HEK293 (cell line): ENCODE measurements around the gene SRSF5.

ENCODE experiments used
- KLF16 ChIP-seq: fragments of 450-650 bp; formaldehyde crosslinking; IDR thresholded peaks from 2 replicates; pipeline ENCODE4 v1.5.1; 2017; ENCODE audit warnings: missing biosample characterization, missing genetic modification characterization
- RBAK ChIP-seq: fragments of 450-650 bp; formaldehyde crosslinking; IDR thresholded peaks from 2 replicates; pipeline ENCODE4 v1.5.1; 2016; ENCODE audit warnings: missing biosample characterization, missing genetic modification characterization
- SCRT2 ChIP-seq: fragments of 450-650 bp; formaldehyde crosslinking; IDR thresholded peaks from 2 replicates; pipeline ENCODE4 v1.5.1; 2016; ENCODE audit warnings: missing biosample characterization, missing genetic modification characterization
- SETDB1 ChIP-seq: IDR thresholded peaks from one replicate; pipeline ENCODE4 v1.6.1; 2017; ENCODE audit warnings: mild to moderate bottlenecking, low read length, moderate library complexity, mixed read lengths; ENCODE audit not compliant: insufficient read length
- SP3 ChIP-seq: fragments of 450-650 bp; formaldehyde crosslinking; IDR thresholded peaks from 2 replicates; pipeline ENCODE4 v1.5.1; 2016; ENCODE audit warnings: missing biosample characterization, missing genetic modification characterization
- SP7 ChIP-seq: fragments of 450-650 bp; formaldehyde crosslinking; IDR thresholded peaks from 2 replicates; pipeline ENCODE4 v1.5.1; 2016; ENCODE audit warnings: missing biosample characterization, missing genetic modification characterization
- WT1 ChIP-seq: fragments of 450-650 bp; formaldehyde crosslinking; IDR thresholded peaks from 2 replicates; pipeline ENCODE4 v1.5.1; 2016; ENCODE audit warnings: missing biosample characterization, missing genetic modification characterization
- YY2 ChIP-seq: fragments of 450-650 bp; formaldehyde crosslinking; IDR thresholded peaks from 2 replicates; pipeline ENCODE4 v1.5.1; 2016; ENCODE audit warnings: missing biosample characterization, missing genetic modification characterization
- ZBTB8A ChIP-seq: fragments of 450-650 bp; formaldehyde crosslinking; IDR thresholded peaks from 2 replicates; pipeline ENCODE4 v1.5.1; 2016; ENCODE audit warnings: missing biosample characterization, missing genetic modification characterization
- ZFHX2 ChIP-seq: fragments of 450-650 bp; formaldehyde crosslinking; conservative IDR thresholded peaks from 2 replicates; pipeline ENCODE4 v1.5.1; 2016; ENCODE audit warnings: missing biosample characterization, missing genetic modification characterization
- ZFP37 ChIP-seq: fragments of 450-650 bp; formaldehyde crosslinking; IDR thresholded peaks from 2 replicates; pipeline ENCODE4 v1.5.1; 2016; ENCODE audit warnings: missing biosample characterization, missing genetic modification characterization
- ZFP41 ChIP-seq: fragments of 450-650 bp; formaldehyde crosslinking; IDR thresholded peaks from 2 replicates; pipeline ENCODE4 v1.5.1; 2016; ENCODE audit warnings: missing biosample characterization, missing genetic modification characterization, borderline replicate concordance
- ZFP69B ChIP-seq: fragments of 450-650 bp; formaldehyde crosslinking; IDR thresholded peaks from 2 replicates; pipeline ENCODE4 v1.5.1; 2016; ENCODE audit warnings: missing biosample characterization, missing genetic modification characterization
- ZNF155 ChIP-seq: fragments of 450-650 bp; formaldehyde crosslinking; IDR thresholded peaks from 2 replicates; pipeline ENCODE4 v1.5.1; 2016; ENCODE audit warnings: missing biosample characterization, missing genetic modification characterization
- ZNF16 ChIP-seq: fragments of 450-650 bp; formaldehyde crosslinking; IDR thresholded peaks from 2 replicates; pipeline ENCODE4 v1.5.1; 2016; ENCODE audit warnings: low read depth, missing biosample characterization, missing genetic modification characterization
- ZNF175 ChIP-seq: fragments of 450-650 bp; formaldehyde crosslinking; IDR thresholded peaks from 2 replicates; pipeline ENCODE4 v1.5.1; 2016; ENCODE audit warnings: missing biosample characterization, missing genetic modification characterization
- ZNF202 ChIP-seq: fragments of 450-650 bp; formaldehyde crosslinking; IDR thresholded peaks from 2 replicates; pipeline ENCODE4 v1.5.1; 2016; ENCODE audit warnings: missing biosample characterization, missing genetic modification characterization, borderline replicate concordance
- ZNF24 ChIP-seq: fragments of 450-650 bp; formaldehyde crosslinking; IDR thresholded peaks from 2 replicates; pipeline ENCODE4 v1.5.1; 2016; ENCODE audit warnings: missing biosample characterization, missing genetic modification characterization
- ZNF274 ChIP-seq, 2 experiments: fragments of 200-500 bp in 1 of 2; fragments of 450-650 bp in 1 of 2; sonication (Bioruptor generic) in 1 of 2; formaldehyde crosslinking in 1 of 2; IDR thresholded peaks; 2 replicates each; pipeline versions ENCODE4 v1.5.1 to v1.6.1; 2014 to 2016; ENCODE audit warnings: borderline replicate concordance in 1 of 2, inconsistent platforms in 1 of 2, low read length in 1 of 2, missing biosample characterization in 1 of 2, missing genetic modification characterization in 1 of 2
- ZNF302 ChIP-seq: fragments of 450-650 bp; formaldehyde crosslinking; IDR thresholded peaks from 2 replicates; pipeline ENCODE4 v1.5.1; 2016; ENCODE audit warnings: missing biosample characterization, missing genetic modification characterization, low read depth
- ZNF394 ChIP-seq: fragments of 450-650 bp; formaldehyde crosslinking; IDR thresholded peaks from 2 replicates; pipeline ENCODE4 v1.5.1; 2016; ENCODE audit warnings: missing biosample characterization, missing genetic modification characterization, mild to moderate bottlenecking, moderate library complexity, borderline replicate concordance
- ZNF423 ChIP-seq: fragments of 450-650 bp; formaldehyde crosslinking; IDR thresholded peaks from 2 replicates; pipeline ENCODE4 v1.5.1; 2016; ENCODE audit warnings: missing biosample characterization, missing genetic modification characterization
- ZNF548 ChIP-seq: fragments of 450-650 bp; formaldehyde crosslinking; IDR thresholded peaks from 2 replicates; pipeline ENCODE4 v1.5.1; 2016; ENCODE audit warnings: missing biosample characterization, missing genetic modification characterization
- ZNF549 ChIP-seq: fragments of 450-650 bp; IDR thresholded peaks from 2 replicates; pipeline ENCODE4 v1.5.1; 2018; ENCODE audit warnings: missing biosample characterization, missing genetic modification characterization, mild to moderate bottlenecking, inconsistent platforms, moderate library complexity
- ZNF555 ChIP-seq: fragments of 450-650 bp; formaldehyde crosslinking; conservative IDR thresholded peaks from 2 replicates; pipeline ENCODE4 v1.5.1; 2017; ENCODE audit warnings: missing biosample characterization, mild to moderate bottlenecking, missing genetic modification characterization, inconsistent platforms
- ZNF623 ChIP-seq: fragments of 450-650 bp; formaldehyde crosslinking; IDR thresholded peaks from 2 replicates; pipeline ENCODE4 v1.5.1; 2016; ENCODE audit warnings: missing biosample characterization, missing genetic modification characterization
- ZNF677 ChIP-seq: fragments of 450-650 bp; IDR thresholded peaks from 2 replicates; pipeline ENCODE4 v1.5.0; 2018; ENCODE audit warnings: missing biosample characterization, mild to moderate bottlenecking, missing genetic modification characterization, moderate library complexity
- ZNF76 ChIP-seq: fragments of 450-650 bp; formaldehyde crosslinking; IDR thresholded peaks from 2 replicates; pipeline ENCODE4; 2016; ENCODE audit warnings: low read depth, missing biosample characterization, missing genetic modification characterization, borderline replicate concordance
- ZNF768 ChIP-seq: fragments of 450-650 bp; formaldehyde crosslinking; IDR thresholded peaks from 2 replicates; pipeline ENCODE4 v1.5.1; 2018; ENCODE audit warnings: missing biosample characterization, mild to moderate bottlenecking, missing genetic modification characterization
- ZNF791 ChIP-seq: fragments of 450-650 bp; formaldehyde crosslinking; IDR thresholded peaks from 2 replicates; pipeline ENCODE4 v1.5.1; 2016; ENCODE audit warnings: missing biosample characterization, missing genetic modification characterization
- ZNF830 ChIP-seq: fragments of 450-650 bp; IDR thresholded peaks from 2 replicates; pipeline ENCODE4 v1.5.0; 2018; ENCODE audit warnings: missing biosample characterization, missing genetic modification characterization, low read depth, mild to moderate bottlenecking, moderate library complexity
- TF ChIP-seq, protein P1 (sequence below): fragments of 450-650 bp; formaldehyde crosslinking; IDR thresholded peaks from 2 replicates; pipeline ENCODE4 v1.5.1; 2016; ENCODE audit warnings: missing biosample characterization, missing genetic modification characterization
- TF ChIP-seq, protein P2 (sequence below): IDR thresholded peaks from 2 replicates; pipeline ENCODE4 v1.6.1; 2011; ENCODE audit warnings: mild to moderate bottlenecking, low read depth, low read length, borderline replicate concordance
- TF ChIP-seq, protein P3 (sequence below): fragments of 450-650 bp; formaldehyde crosslinking; IDR thresholded peaks from 2 replicates; pipeline ENCODE4 v1.5.1; 2017; ENCODE audit warnings: missing biosample characterization, mild to moderate bottlenecking, missing genetic modification characterization, moderate library complexity
- TF ChIP-seq, protein P4 (sequence below): fragments of 450-650 bp; formaldehyde crosslinking; IDR thresholded peaks from 2 replicates; pipeline ENCODE4 v1.5.1; 2016; ENCODE audit warnings: missing biosample characterization, missing genetic modification characterization
- TF ChIP-seq, protein P5 (sequence below): fragments of 450-650 bp; formaldehyde crosslinking; IDR thresholded peaks from 2 replicates; pipeline ENCODE4 v1.5.1; 2016; ENCODE audit warnings: missing biosample characterization, missing genetic modification characterization

The SRSF5 gene

DNA sequence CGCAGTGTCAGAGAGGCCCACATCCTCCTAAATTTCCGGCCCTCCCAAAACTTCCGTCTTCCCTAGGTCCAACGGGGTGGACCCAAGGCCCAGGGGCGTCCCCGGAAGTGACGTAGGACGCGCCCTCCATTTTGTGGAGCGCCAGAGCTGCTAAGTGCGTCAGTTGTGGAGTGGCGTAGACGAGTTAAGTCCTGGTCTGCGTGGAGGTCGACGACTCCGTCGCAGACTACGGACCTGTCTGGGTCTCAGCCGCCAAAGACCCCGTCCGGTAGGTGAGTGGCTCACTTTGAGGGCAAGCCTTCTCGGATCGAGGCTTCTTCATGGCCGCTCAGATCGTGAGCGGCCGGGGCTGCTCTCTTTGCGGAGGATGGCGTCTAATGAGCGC lies at the start of gene SRSF5 (continued):
- TF ChIP-seq ZNF423 (tag by site-specific recombination) (0 out of 2 replicates have a peak, but pooled peaks have one; percentile 8), ZNF555 (tag by site-specific recombination) (no peak), RBAK (no peak), ZNF548 (tag by site-specific recombination) (no peak), ZNF623 (tag by site-specific recombination) (no peak), ZNF155 (tag by site-specific recombination) (no peak), YY2 (tag by site-specific recombination) (peak; percentile 32; the same call in 1 of the 2 replicates), ZNF274 (IDR thresholded peaks at IDR 0.05; ENCODE audit: low read length) (no peak), ZNF274 (tag by site-specific recombination; IDR thresholded peaks at IDR 0.05; ENCODE audit: borderline replicate concordance) (no peak), ZFP37 (tag by site-specific recombination) (peak; percentile 31; the same call in 1 of the 2 replicates), ZNF76 (tag by site-specific recombination) (peak; percentile 34), SP7 (tag by site-specific recombination) (peak; percentile 48; the same call in 1 of the 2 replicates), ZNF394 (tag by site-specific recombination) (peak; percentile 19; the same call in 1 of the 2 replicates), ZFP41 (tag by site-specific recombination) (no peak), SETDB1 (no peak), ZNF830 (tag by site-specific recombination) (no peak), ZFHX2 (tag by site-specific recombination) (no peak), ZNF175 (tag by site-specific recombination) (no peak), ZNF768 (no peak), ZNF677 (tag by site-specific recombination) (no peak), ZNF16 (tag by site-specific recombination) (no peak), ZNF791 (tag by site-specific recombination) (no peak), KLF16 (peak; percentile 46; the same call in 1 of the 2 replicates), ZNF202 (no peak), ZNF549 (tag by site-specific recombination) (no peak), ZNF302 (no peak), ZNF24 (no peak), SCRT2 (no peak), ZBTB8A (no peak), WT1 (tag by site-specific recombination) (no peak), ZFP69B (tag by site-specific recombination) (no peak), SP3 (peak; percentile 80)
- TF ChIP-seq, protein P1, sequence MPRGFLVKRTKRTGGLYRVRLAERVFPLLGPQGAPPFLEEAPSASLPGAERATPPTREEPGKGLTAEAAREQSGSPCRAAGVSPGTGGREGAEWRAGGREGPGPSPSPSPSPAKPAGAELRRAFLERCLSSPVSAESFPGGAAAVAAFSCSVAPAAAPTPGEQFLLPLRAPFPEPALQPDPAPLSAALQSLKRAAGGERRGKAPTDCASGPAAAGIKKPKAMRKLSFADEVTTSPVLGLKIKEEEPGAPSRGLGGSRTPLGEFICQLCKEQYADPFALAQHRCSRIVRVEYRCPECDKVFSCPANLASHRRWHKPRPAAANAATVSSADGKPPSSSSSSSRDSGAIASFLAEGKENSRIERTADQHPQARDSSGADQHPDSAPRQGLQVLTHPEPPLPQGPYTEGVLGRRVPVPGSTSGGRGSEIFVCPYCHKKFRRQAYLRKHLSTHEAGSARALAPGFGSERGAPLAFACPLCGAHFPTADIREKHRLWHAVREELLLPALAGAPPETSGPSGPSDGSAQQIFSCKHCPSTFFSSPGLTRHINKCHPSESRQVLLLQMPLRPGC (tag by site-specific recombination), result no peak
- TF ChIP-seq, protein P2, sequence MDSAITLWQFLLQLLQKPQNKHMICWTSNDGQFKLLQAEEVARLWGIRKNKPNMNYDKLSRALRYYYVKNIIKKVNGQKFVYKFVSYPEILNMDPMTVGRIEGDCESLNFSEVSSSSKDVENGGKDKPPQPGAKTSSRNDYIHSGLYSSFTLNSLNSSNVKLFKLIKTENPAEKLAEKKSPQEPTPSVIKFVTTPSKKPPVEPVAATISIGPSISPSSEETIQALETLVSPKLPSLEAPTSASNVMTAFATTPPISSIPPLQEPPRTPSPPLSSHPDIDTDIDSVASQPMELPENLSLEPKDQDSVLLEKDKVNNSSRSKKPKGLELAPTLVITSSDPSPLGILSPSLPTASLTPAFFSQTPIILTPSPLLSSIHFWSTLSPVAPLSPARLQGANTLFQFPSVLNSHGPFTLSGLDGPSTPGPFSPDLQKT, result 0 out of 2 replicates have a peak, but pooled peaks have one; percentile 33
- TF ChIP-seq, protein P3, sequence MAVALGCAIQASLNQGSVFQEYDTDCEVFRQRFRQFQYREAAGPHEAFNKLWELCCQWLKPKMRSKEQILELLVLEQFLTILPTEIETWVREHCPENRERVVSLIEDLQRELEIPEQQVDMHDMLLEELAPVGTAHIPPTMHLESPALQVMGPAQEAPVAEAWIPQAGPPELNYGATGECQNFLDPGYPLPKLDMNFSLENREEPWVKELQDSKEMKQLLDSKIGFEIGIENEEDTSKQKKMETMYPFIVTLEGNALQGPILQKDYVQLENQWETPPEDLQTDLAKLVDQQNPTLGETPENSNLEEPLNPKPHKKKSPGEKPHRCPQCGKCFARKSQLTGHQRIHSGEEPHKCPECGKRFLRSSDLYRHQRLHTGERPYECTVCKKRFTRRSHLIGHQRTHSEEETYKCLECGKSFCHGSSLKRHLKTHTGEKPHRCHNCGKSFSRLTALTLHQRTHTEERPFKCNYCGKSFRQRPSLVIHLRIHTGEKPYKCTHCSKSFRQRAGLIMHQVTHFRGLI, result no peak
- TF ChIP-seq, protein P4, sequence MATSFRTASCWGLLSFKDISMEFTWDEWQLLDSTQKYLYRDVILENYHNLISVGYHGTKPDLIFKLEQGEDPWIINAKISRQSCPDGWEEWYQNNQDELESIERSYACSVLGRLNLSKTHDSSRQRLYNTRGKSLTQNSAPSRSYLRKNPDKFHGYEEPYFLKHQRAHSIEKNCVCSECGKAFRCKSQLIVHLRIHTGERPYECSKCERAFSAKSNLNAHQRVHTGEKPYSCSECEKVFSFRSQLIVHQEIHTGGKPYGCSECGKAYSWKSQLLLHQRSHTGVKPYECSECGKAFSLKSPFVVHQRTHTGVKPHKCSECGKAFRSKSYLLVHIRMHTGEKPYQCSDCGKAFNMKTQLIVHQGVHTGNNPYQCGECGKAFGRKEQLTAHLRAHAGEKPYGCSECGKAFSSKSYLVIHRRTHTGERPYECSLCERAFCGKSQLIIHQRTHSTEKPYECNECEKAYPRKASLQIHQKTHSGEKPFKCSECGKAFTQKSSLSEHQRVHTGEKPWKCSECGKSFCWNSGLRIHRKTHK (tag by site-specific recombination), result no peak
- TF ChIP-seq, protein P5, sequence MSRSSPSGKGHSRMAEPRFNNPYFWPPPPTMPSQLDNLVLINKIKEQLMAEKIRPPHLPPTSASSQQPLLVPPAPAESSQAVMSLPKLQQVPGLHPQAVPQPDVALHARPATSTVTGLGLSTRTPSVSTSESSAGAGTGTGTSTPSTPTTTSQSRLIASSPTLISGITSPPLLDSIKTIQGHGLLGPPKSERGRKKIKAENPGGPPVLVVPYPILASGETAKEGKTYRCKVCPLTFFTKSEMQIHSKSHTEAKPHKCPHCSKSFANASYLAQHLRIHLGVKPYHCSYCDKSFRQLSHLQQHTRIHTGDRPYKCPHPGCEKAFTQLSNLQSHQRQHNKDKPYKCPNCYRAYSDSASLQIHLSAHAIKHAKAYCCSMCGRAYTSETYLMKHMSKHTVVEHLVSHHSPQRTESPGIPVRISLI (tag by site-specific recombination), result no peak
